ENCODE data around the gene COMMD9. TPM values are rescaled to one million over a fixed set of nuclear protein-coding genes. Genes with fewer than 3 reads are reported as not detected.

COMMD9 gene
- total RNA-seq, 8 experiments from 2014 or later: 26.4 to 66.8 (median 43.7) TPM

DNA sequence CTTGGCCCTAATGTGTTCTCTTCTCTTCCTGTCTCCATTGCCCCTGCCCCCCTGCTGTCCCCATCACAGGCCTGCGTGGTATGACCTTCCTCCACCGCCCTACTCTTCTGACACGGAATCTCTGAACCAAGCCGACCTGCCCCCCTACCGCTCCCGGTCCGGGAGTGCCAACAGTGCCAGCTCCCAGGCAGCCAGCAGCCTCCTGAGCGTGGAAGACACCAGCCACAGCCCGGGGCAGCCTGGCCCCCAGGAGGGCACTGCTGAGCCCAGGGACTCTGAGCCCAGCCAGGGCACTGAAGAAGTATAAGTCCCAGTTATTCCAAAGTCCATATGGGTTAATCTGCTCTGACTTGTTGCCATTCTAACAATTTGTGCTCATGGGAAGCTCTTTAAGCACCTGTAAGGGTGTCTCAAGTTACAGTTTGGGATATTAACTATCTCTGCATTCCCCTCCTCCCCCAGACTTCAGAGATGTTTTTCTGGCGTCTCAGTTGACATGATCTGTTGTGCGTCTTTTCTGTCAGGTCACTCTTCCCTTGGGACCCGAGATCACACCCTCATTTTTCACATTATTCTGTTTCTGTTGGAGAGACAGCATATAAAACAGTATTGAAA is 60.0 kb downstream of the COMMD9 start:
- Histone ChIP-seq H3K27ac (no peak overlapping the region), H3K4me3 (no peak overlapping the region)
- whole genome bisulfite sequencing, 10 experiments: 67 to 100% (median 86%) methylated on average over 1 to 9 of the region's 12 CpGs; no CpG with 5 or more reads in 3 of the 10 experiments

DNA sequence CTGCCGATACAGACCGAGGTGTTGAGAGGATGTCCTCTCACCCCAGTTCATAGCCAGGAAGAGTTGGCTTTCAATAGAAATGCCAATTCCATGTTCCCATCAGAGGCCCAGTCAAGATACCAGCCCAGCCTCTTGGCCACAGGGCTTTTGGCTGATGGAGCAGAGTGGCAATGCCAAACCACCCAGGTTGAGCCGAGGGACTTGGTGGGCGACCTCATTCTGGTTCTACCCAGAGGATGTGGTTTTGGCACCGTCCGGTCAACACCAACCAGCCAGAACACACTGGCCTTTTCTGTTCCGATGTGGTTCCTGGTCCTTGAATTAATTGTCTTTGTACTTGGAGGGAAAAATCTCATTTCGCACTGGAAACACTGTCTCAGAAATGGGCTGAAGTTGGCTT is 60.5 kb downstream of the COMMD9 start:
- H3K27ac ChIP-seq: no peak overlapping the region
- in situ Hi-C loops (cut with MboI; ENCODE audit: low pct_unique_long_range_greater_than_20kb in 2 of 9, low sequenced_read_pairs in 9 of 9, unreplicated experiment in 9 of 9): no loop called here
- peaks cover 4 to 12% of the 10 kb centered on the region in 2 donors for H3K4me1 ChIP-seq (replicated peaks in 1 of 2)
- H3K4me3 ChIP-seq: no peak overlapping the region
- 75 to 100% (median 90%) methylated on average over 1 to 7 of the region's 8 CpGs; no CpG with 5 or more reads in 5 of the 10 experiments for WGBS, 10 experiments
- ATAC-seq (replicated peaks in 6 of 8): no peak

More for the DNA sequence above, 60.0 kb downstream of the COMMD9 start:
- peaks cover 4 to 10% of the 10 kb centered on the region in 2 donors for H3K4me1 ChIP-seq (replicated peaks in 1 of 2)
- ATAC-seq (replicated peaks in 6 of 8): no peak
- in situ Hi-C loops (cut with MboI; ENCODE audit: low pct_unique_long_range_greater_than_20kb in 2 of 9, low sequenced_read_pairs in 9 of 9, unreplicated experiment in 9 of 9): no loop called here

DNA sequence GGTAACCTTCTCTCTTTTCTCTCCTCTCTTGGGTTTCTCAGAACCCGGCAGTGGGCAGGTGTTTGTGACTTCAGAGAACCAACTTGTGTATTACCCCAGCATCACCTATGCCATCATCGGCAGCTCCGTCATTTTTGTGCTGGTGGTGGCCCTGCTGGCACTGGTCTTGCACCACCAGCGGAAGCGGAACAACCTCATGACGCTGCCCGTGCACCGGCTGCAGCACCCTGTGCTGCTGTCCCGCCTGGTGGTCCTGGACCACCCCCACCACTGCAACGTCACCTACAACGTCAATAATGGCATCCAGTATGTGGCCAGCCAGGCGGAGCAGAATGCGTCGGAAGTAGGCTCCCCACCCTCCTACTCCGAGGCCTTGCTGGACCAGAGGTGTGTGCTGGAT is 62.2 kb downstream of the COMMD9 start:
- no peak for ATAC-seq (replicated peaks in 6 of 8)
- no peak overlapping the region for H3K4me3 ChIP-seq
- 79 to 100% (median 90%) methylated on average over 2 to 4 of the region's 15 CpGs; no CpG with 5 or more reads in 7 of the 10 experiments for WGBS, 10 experiments
- peaks cover 4 to 9% of the 10 kb centered on the region in 2 donors for H3K4me1 ChIP-seq (replicated peaks in 1 of 2)
- in situ Hi-C loops (cut with MboI; ENCODE audit: low pct_unique_long_range_greater_than_20kb in 2 of 9, low sequenced_read_pairs in 9 of 9, unreplicated experiment in 9 of 9): no loop called here
- H3K27ac ChIP-seq: no peak overlapping the region

DNA sequence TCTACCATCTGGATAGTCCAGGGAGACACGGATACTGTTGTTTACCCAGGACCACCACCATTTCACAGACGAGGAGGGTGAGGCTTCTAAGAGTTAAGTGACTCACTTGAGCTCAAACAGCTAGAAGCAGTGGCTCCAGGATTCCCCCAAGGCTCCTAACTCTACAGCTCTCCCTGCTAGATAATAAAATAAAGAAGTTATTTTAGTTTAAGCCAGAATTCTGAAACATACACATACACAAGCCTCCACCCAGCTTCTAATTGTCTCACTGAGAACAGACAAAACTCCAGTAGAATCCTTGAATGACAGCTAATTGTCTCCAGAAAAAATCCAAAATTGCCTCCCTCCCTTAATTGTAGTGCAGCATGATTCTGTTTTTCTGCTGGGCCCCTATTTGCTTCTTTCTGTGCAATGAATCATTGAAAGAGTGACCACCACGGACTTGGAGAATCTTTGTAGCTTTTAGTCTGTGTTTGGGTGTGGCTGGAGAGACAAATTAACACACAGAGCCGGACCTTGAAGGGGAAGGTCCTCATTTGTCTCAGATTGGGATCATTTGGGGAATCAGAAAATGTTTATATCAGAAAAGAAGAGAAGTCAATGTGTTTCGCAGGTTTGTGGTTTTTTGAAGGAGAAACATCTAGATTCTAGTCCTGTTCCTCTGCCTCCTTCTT is 64.9 kb downstream of the COMMD9 start:
- no peak overlapping the region for H3K4me3 ChIP-seq
- ATAC-seq (replicated peaks in 6 of 8): peak in 3 of 8 experiments; percentile 52 to 75 (median 56)
- no peak overlapping the region for H3K27ac ChIP-seq
- in situ Hi-C loops (cut with MboI; ENCODE audit: low pct_unique_long_range_greater_than_20kb in 2 of 9, low sequenced_read_pairs in 9 of 9, unreplicated experiment in 9 of 9): no loop called here
- peaks cover 0 to 4% of the 10 kb centered on the region in 2 donors for H3K4me1 ChIP-seq (replicated peaks in 1 of 2)
- 0 to 80% (median 52%) methylated on average over 1 to 5 of the region's 5 CpGs; no CpG with 5 or more reads in 2 of the 10 experiments for WGBS, 10 experiments

DNA sequence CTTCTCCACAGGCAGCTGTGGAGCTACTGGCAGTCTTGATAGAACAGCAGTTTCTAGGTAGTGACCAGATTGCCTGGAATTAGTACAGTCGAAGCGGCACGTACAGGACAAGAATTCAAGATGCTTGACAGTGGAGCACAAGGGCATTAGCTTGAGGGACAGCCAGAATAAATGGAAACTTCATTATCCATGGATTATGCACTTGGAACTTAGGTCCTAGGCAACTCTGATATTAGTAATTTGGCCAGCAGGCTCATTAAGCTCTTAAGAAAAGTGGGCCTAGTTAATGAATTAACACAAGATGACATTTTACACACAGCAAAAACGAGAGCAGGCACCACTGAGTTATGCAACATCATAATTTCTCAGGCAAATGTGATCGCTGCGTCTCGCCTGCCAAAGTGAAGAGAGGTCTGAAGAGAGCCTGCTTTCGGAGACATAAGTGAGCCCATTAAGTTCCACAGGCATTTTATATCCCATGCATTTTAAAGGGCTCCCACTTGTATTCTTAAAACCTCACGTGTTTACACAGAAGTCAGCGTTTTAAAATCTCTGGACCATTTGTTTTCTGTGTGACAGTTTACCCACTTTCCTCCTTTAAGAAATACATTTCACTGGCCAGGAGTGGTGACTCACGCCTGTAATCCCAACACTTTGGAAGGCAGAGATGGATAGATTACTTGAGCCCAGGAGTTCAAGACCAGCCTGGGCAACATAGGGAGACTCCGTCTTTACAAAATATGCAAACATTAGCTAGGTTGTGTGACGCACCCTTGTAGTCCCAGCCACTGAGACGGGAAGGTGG is 66.2 kb downstream of the COMMD9 start:
- ATAC-seq (replicated peaks in 6 of 8): peak in 4 of 8 experiments; percentile 49 to 80 (median 60)
- Histone ChIP-seq H3K27ac (no peak overlapping the region), H3K4me1 (replicated peaks in 1 of 2) (peaks cover 0 to 4% of the 10 kb centered on the region in 2 donors), H3K4me3 (no peak overlapping the region)
- in situ Hi-C loops (cut with MboI; ENCODE audit: low pct_unique_long_range_greater_than_20kb in 2 of 9, low sequenced_read_pairs in 9 of 9, unreplicated experiment in 9 of 9): no loop called here
- 39 to 100% (median 78%) methylated on average over 1 to 12 of the region's 14 CpGs for WGBS, 10 experiments

Other genes starting within 250 kb of the COMMD9 start
- 10 to 100 TPM in 2 of 8 experiments, 1 to 10 TPM in 5, under 1 TPM in 1; 0.63 to 21.8 (median 4.2) TPM for gene PRR5L, start 6.9 kb upstream of the COMMD9 start, total RNA-seq
- 10 to 100 TPM in 3 of 8 experiments, 1 to 10 TPM in 5; 5.8 to 14.7 (median 8.9) TPM for gene TRAF6, start 220.8 kb upstream of the COMMD9 start, total RNA-seq

Measured in motor neuron (in vitro differentiated cells).